Gastrocnemius medialis (tissue), 4 donors: ENCODE data around the gene CAMTA1.

Experiments
- POLR2A ChIP-seq, 2 donors: fragments of 450-650 bp; IDR thresholded peaks; one replicate each; pipeline ENCODE4 v1.6.1; 2017; ENCODE audit warnings: antibody characterized with exemption in 2 of 2, mild to moderate bottlenecking in 2 of 2, moderate library complexity in 2 of 2
- TF ChIP-seq, protein P1 (sequence below), 5 experiments: fragments of 450-650 bp in 3 of 5; fragments of 200-600 bp in 2 of 5; sonication (generic) in 2 of 5; IDR thresholded peaks in 4 of 5; conservative IDR thresholded peaks in 1 of 5; 1 replicate in 4 of 5; 2 replicates in 1 of 5; pipeline ENCODE4 v1.5.1; 2016 to 2019; ENCODE audit warnings: antibody characterized with exemption in 5 of 5, mild to moderate bottlenecking in 3 of 5, moderate library complexity in 3 of 5

DNA sequence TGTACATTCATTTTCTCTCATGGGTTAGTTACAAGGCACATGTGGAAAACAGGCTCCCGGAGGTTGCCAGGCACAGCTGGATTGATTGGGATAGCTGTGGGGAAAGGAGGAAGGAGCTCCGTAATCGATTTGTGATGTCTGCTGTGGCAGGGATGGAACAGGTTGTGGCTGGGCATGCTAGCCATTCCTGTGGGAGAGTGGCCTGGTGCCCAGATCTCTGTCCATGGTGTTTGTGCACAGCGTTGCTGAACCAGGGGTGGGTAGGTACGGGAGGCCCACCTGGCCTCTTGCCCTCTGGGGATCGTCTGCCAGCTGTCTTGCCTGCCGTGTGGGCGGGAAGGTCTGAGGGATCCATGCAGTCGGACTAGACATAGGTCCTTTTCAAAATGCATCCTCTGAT lies 683.0 kb downstream of the CAMTA1 start:
- TF ChIP-seq, protein P1, sequence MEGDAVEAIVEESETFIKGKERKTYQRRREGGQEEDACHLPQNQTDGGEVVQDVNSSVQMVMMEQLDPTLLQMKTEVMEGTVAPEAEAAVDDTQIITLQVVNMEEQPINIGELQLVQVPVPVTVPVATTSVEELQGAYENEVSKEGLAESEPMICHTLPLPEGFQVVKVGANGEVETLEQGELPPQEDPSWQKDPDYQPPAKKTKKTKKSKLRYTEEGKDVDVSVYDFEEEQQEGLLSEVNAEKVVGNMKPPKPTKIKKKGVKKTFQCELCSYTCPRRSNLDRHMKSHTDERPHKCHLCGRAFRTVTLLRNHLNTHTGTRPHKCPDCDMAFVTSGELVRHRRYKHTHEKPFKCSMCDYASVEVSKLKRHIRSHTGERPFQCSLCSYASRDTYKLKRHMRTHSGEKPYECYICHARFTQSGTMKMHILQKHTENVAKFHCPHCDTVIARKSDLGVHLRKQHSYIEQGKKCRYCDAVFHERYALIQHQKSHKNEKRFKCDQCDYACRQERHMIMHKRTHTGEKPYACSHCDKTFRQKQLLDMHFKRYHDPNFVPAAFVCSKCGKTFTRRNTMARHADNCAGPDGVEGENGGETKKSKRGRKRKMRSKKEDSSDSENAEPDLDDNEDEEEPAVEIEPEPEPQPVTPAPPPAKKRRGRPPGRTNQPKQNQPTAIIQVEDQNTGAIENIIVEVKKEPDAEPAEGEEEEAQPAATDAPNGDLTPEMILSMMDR (IDR thresholded peaks at IDR 0.05 in 4 of 5, conservative IDR thresholded peaks at IDR 0.05 in 1 of 5): no peak
- no peak for TF ChIP-seq POLR2A (IDR thresholded peaks at IDR 0.05)
